ENCODE measurements around the gene TMOD1. TPM values are rescaled to one million over a fixed set of nuclear protein-coding genes. Genes with fewer than 3 reads are reported as not detected.

TMOD1 gene
- total and polyA plus RNA-seq, 2 experiments from 2014 or later = 0.69 to 4.5 TPM

DNA sequence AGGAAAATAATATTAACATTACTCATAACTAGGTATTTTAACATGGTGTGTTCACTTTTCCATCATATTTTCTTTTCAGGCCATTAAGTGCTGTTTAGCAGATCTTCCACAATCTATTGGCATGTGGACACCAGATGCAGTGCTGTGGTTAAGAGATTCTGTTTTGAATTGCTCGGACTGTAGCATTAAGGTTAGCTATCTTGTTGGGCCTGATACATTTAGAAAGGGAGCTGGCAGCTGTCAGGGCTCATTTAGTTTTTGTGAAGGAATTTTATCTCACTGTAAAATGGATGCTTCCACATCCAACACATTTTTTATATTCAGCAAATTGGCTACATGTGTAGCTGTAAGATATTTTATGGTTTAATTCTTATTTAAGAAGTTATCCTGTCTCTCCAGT lies 20.7 kb upstream of the TMOD1 start (continued):
- TF ChIP-seq, protein P1, sequence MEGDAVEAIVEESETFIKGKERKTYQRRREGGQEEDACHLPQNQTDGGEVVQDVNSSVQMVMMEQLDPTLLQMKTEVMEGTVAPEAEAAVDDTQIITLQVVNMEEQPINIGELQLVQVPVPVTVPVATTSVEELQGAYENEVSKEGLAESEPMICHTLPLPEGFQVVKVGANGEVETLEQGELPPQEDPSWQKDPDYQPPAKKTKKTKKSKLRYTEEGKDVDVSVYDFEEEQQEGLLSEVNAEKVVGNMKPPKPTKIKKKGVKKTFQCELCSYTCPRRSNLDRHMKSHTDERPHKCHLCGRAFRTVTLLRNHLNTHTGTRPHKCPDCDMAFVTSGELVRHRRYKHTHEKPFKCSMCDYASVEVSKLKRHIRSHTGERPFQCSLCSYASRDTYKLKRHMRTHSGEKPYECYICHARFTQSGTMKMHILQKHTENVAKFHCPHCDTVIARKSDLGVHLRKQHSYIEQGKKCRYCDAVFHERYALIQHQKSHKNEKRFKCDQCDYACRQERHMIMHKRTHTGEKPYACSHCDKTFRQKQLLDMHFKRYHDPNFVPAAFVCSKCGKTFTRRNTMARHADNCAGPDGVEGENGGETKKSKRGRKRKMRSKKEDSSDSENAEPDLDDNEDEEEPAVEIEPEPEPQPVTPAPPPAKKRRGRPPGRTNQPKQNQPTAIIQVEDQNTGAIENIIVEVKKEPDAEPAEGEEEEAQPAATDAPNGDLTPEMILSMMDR (conservative IDR thresholded peaks at IDR 0.05; ENCODE audit: low read depth in 2 of 2) = no peak
- TF ChIP-seq EZH2 (IDR thresholded peaks at IDR 0.05; ENCODE audit: low read depth, unreplicated experiment) (no peak), NANOG (IDR thresholded peaks at IDR 0.05; ENCODE audit: borderline replicate concordance) (no peak)
- TF ChIP-seq, protein P2, sequence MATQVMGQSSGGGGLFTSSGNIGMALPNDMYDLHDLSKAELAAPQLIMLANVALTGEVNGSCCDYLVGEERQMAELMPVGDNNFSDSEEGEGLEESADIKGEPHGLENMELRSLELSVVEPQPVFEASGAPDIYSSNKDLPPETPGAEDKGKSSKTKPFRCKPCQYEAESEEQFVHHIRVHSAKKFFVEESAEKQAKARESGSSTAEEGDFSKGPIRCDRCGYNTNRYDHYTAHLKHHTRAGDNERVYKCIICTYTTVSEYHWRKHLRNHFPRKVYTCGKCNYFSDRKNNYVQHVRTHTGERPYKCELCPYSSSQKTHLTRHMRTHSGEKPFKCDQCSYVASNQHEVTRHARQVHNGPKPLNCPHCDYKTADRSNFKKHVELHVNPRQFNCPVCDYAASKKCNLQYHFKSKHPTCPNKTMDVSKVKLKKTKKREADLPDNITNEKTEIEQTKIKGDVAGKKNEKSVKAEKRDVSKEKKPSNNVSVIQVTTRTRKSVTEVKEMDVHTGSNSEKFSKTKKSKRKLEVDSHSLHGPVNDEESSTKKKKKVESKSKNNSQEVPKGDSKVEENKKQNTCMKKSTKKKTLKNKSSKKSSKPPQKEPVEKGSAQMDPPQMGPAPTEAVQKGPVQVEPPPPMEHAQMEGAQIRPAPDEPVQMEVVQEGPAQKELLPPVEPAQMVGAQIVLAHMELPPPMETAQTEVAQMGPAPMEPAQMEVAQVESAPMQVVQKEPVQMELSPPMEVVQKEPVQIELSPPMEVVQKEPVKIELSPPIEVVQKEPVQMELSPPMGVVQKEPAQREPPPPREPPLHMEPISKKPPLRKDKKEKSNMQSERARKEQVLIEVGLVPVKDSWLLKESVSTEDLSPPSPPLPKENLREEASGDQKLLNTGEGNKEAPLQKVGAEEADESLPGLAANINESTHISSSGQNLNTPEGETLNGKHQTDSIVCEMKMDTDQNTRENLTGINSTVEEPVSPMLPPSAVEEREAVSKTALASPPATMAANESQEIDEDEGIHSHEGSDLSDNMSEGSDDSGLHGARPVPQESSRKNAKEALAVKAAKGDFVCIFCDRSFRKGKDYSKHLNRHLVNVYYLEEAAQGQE (IDR thresholded peaks at IDR 0.05; ENCODE audit: unreplicated experiment) = no peak

DNA sequence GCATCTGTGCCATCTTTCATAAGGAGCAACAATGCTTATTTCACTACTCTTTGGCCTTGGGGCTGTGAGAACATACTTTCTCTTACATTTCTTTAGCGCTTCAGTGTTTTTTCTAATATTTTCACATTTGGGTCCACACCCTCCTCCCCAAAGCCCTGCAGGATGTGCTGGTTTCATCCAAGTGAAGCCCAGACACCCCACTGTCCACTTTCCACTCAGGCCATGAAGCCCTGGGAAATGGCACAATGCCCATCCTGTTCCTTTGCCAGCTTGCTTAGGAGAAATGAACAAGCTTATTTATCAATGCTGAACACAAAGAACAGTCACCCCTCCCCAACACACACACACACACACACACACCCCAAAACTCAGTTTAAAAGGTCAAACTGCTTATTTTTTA lies 17.3 kb upstream of the TMOD1 start:
- H3K27ac Mint-ChIP-seq = no peak overlapping the region
- no peak overlapping the region for H2AFZ ChIP-seq
- no peaks in the 10 kb centered on the region for H3K36me3 Mint-ChIP-seq (ENCODE audit: low read depth)
- no peak overlapping the region for H3K4me3 Mint-ChIP-seq
- no peak for TF ChIP-seq NANOG (IDR thresholded peaks at IDR 0.05; ENCODE audit: borderline replicate concordance)
- no peaks in the 10 kb centered on the region for H3K27me3 ChIP-seq (ENCODE audit: insufficient read depth)
- ATAC-seq = no peak
- no peak for DNase-seq (ENCODE audit: low spot score)
- H4K20me1 ChIP-seq (replicated peaks; ENCODE audit: insufficient read depth) = no peaks in the 10 kb centered on the region
- no peaks in the 10 kb centered on the region for H3K9me2 ChIP-seq (ENCODE audit: insufficient read depth)
- H3K4me3 ChIP-seq = no peak overlapping the region
- no peaks in the 10 kb centered on the region for H3K36me3 ChIP-seq (ENCODE audit: insufficient read depth)
- H3K27me3 Mint-ChIP-seq (ENCODE audit: insufficient read depth, low read depth, poor library complexity) = no peaks in the 10 kb centered on the region
- H3K4me2 ChIP-seq = no peak overlapping the region
- H3K4me1 ChIP-seq (ENCODE audit: insufficient read depth) = no peaks in the 10 kb centered on the region
- no peaks in the 10 kb centered on the region; the same call in 2 of the 3 replicates for H3K9me3 Mint-ChIP-seq
- H3F3A ChIP-seq (replicated peaks; ENCODE audit: low read depth) = no peaks in the 10 kb centered on the region
- H3K27ac ChIP-seq (ENCODE audit: low read depth) = no peak overlapping the region
- H3K79me2 ChIP-seq (replicated peaks; ENCODE audit: insufficient read depth) = no peaks in the 10 kb centered on the region
- peaks cover 3% of the 10 kb centered on the region; the same call in 2 of the 3 replicates for H3K4me1 Mint-ChIP-seq

DNA sequence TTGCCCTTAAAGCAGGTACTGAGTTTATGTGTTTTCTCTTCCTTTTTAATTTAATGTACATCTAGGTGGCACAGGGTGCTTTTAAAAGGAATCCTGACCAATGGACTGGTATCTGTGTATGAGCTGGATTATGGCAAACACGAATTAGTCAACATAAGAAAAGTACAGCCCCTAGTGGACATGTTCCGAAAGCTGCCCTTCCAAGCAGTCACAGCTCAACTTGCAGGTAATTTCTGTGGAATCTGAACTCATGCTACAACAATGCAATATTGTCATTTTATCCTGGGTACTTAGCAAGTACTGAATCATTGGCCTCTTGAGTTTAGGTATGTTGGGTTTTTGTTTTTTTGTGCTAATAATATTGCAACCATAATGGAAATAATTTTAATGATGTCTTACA lies 14.4 kb upstream of the TMOD1 start:
- Mint-ChIP-seq H3K9me3 (no peaks in the 10 kb centered on the region; the same call in 2 of the 3 replicates), H3K27ac (no peak overlapping the region), H3K4me3 (no peak overlapping the region), H3K4me1 (no peaks in the 10 kb centered on the region), H3K36me3 (ENCODE audit: low read depth) (no peaks in the 10 kb centered on the region), H3K27me3 (ENCODE audit: insufficient read depth, low read depth, poor library complexity) (no peaks in the 10 kb centered on the region)
- Histone ChIP-seq H3K4me1 (ENCODE audit: insufficient read depth) (no peaks in the 10 kb centered on the region), H3K27me3 (ENCODE audit: insufficient read depth) (no peaks in the 10 kb centered on the region), H3K27ac (ENCODE audit: low read depth) (no peak overlapping the region), H3K4me3 (no peak overlapping the region), H3K9me2 (ENCODE audit: insufficient read depth) (no peaks in the 10 kb centered on the region), H3F3A (replicated peaks; ENCODE audit: low read depth) (no peaks in the 10 kb centered on the region), H4K20me1 (replicated peaks; ENCODE audit: insufficient read depth) (no peaks in the 10 kb centered on the region; the same call in 1 of the 2 replicates), H3K4me2 (no peak overlapping the region), H3K36me3 (ENCODE audit: insufficient read depth) (no peaks in the 10 kb centered on the region), H2AFZ (no peak overlapping the region), H3K79me2 (replicated peaks; ENCODE audit: insufficient read depth) (no peaks in the 10 kb centered on the region)
- TF ChIP-seq NANOG (IDR thresholded peaks at IDR 0.05; ENCODE audit: borderline replicate concordance) = no peak
- TF ChIP-seq, protein P1 (conservative IDR thresholded peaks at IDR 0.05; ENCODE audit: low read depth in 2 of 2) = peak; percentile 25 to 46
- ATAC-seq = no peak
- peak; percentile 15 for DNase-seq (ENCODE audit: low spot score)

Measured in GM23338 (cell line).